RWPE2 (cell line): ENCODE measurements around the gene ATRAID.

ENCODE experiments used
- ATAC-seq: fragments of 200-7000 bp; cut with Tn5 transposase; 3 replicates; pipeline ENCODE4 v1.9.1; 2021; ENCODE audit warnings: low read depth
- DNase-seq: peaks from one replicate; pipeline ENCODE4 v3.0.0-alpha.2; 2020; ENCODE audit warnings: low spot score
- H3K27ac ChIP-seq: fragments of 450-650 bp; 2 replicates; pipeline ENCODE4 v1.5.1; 2017; ENCODE audit warnings: mild to moderate bottlenecking; ENCODE audit not compliant: poor library complexity, severe bottlenecking
- H3K27me3 ChIP-seq: fragments of 250-450 bp; sonication (Bioruptor Pico); 2 replicates; pipeline ENCODE4 v1.5.1; 2021; ENCODE audit warnings: mild to moderate bottlenecking, moderate library complexity; ENCODE audit not compliant: insufficient read depth, poor library complexity, severe bottlenecking
- H3K36me3 ChIP-seq: fragments of 250-450 bp; sonication (Bioruptor Pico); 2 replicates; pipeline ENCODE4 v1.5.1; 2020; ENCODE audit warnings: low read depth, mild to moderate bottlenecking, moderate library complexity
- H3K4me1 ChIP-seq: fragments of 250-450 bp; sonication (Bioruptor Pico); 2 replicates; pipeline ENCODE4 v1.5.1; 2021; ENCODE audit warnings: mild to moderate bottlenecking, moderate library complexity; ENCODE audit not compliant: insufficient read depth, poor library complexity, severe bottlenecking
- H3K4me3 ChIP-seq: fragments of 250-450 bp; sonication (Bioruptor Pico); 2 replicates; pipeline ENCODE4 v1.5.1; 2021; ENCODE audit warnings: mild to moderate bottlenecking, moderate library complexity; ENCODE audit not compliant: severe bottlenecking
- H3K9me3 ChIP-seq: fragments of 250-450 bp; sonication (Bioruptor Pico); 2 replicates; pipeline ENCODE4 v1.5.1; 2021; ENCODE audit warnings: mild to moderate bottlenecking, moderate library complexity; ENCODE audit not compliant: severe bottlenecking
- CTCF ChIP-seq: fragments of 450-650 bp; IDR thresholded peaks from one replicate; pipeline ENCODE4 v1.5.1; 2017; ENCODE audit warnings: mild to moderate bottlenecking, moderate library complexity; ENCODE audit not compliant: poor library complexity, severe bottlenecking

Gene ATRAID

GRCh38 chr2:27204566-27204965 lies 7.3 kb upstream of the ATRAID start:
- ATAC-seq (no peak), DNase-seq (no peak)
- H3K27ac ChIP-seq: no peak overlapping the region
- TF ChIP-seq CTCF: no peak
- H3K27me3 ChIP-seq: no peaks in the 10 kb centered on the region
- H3K4me1 ChIP-seq: no peaks in the 10 kb centered on the region
- H3K9me3 ChIP-seq: no peaks in the 10 kb centered on the region
- no peak overlapping the region for H3K4me3 ChIP-seq
- peaks cover 26% of the 10 kb centered on the region for H3K36me3 ChIP-seq

GRCh38 chr2:27205206-27205605 lies 6.6 kb upstream of the ATRAID start:
- Histone ChIP-seq H3K27me3 (no peaks in the 10 kb centered on the region), H3K4me1 (no peaks in the 10 kb centered on the region), H3K9me3 (no peaks in the 10 kb centered on the region), H3K36me3 (peaks cover 30% of the 10 kb centered on the region), H3K4me3 (no peak overlapping the region), H3K27ac (no peak overlapping the region)
- ATAC-seq (no peak), DNase-seq (no peak)
- no peak for TF ChIP-seq CTCF

GRCh38 chr2:27206346-27206745 lies 5.5 kb upstream of the ATRAID start:
- no peak for TF ChIP-seq CTCF
- Histone ChIP-seq H3K27me3 (no peaks in the 10 kb centered on the region), H3K9me3 (no peaks in the 10 kb centered on the region), H3K36me3 (peaks cover 30% of the 10 kb centered on the region), H3K4me3 (no peak overlapping the region), H3K27ac (no peak overlapping the region), H3K4me1 (no peaks in the 10 kb centered on the region)
- no peak for DNase-seq
- no peak for ATAC-seq

- DNase-seq: no peak
- peaks cover 35% of the 10 kb centered on the region for H3K36me3 ChIP-seq
- H3K27me3 ChIP-seq: no peaks in the 10 kb centered on the region
- H3K27ac ChIP-seq: no peak overlapping the region
- H3K4me1 ChIP-seq: no peaks in the 10 kb centered on the region
- no peak overlapping the region for H3K4me3 ChIP-seq
- no peak for ATAC-seq
- TF ChIP-seq CTCF: no peak
- no peaks in the 10 kb centered on the region for H3K9me3 ChIP-seq
Observed at GRCh38 chr2:27208486-27209050, 3.3 kb upstream of the ATRAID start.

- H3K4me1 ChIP-seq: no peaks in the 10 kb centered on the region
- no peak for ATAC-seq
- no peak overlapping the region for H3K4me3 ChIP-seq
- peaks cover 46% of the 10 kb centered on the region for H3K36me3 ChIP-seq
- H3K27ac ChIP-seq: no peak overlapping the region
- H3K27me3 ChIP-seq: no peaks in the 10 kb centered on the region
- no peak for DNase-seq
- H3K9me3 ChIP-seq: no peaks in the 10 kb centered on the region
- TF ChIP-seq CTCF: no peak
Observed at GRCh38 chr2:27209621-27210401, 2.0 kb upstream of the ATRAID start.
